GM12878 (cell line): ENCODE results near the gene AGBL4. TPM values are rescaled to one million over a fixed set of nuclear protein-coding genes. Genes with fewer than 3 reads are reported as not detected.

Experiments
- ATAC-seq: fragments of 200-7000 bp; cut with Tn5 transposase; 3 replicates; pipeline ENCODE4 v1.9.1; 2020; ENCODE audit warnings: mild to moderate bottlenecking, moderate library complexity
- BruUV-seq: library from RNA; stranded (reverse); fragments of 400-500 nt; replicated peaks from 2 replicates; lab custom pipeline; 2021; lab: Mats Ljungman, UMichigan
- CTCF ChIA-PET: fragments of 300-600 bp; sonication (Branson Sonifier 250); formaldehyde crosslinking; extraction: SDS; loops from one replicate; lab custom pipeline; 2021; ENCODE audit warnings: inconsistent platforms; lab: Yijun Ruan, JAX
- POLR2A ChIA-PET: fragments of 350-600 bp; formaldehyde crosslinking; extraction: SDS; loops from one replicate; lab custom pipeline; 2021; ENCODE audit warnings: inconsistent platforms; lab: Charles Lee
- RAD21 ChIA-PET: fragments of 300-600 bp; sonication (Branson Sonifier 250); formaldehyde crosslinking; loops from one replicate; lab custom pipeline; 2023; ENCODE audit warnings: antibody characterized with exemption; ENCODE audit not compliant: unreplicated experiment; lab: Charles Lee
- SMC1A ChIA-PET: fragments of 300-600 bp; sonication (Branson Sonifier 250); formaldehyde crosslinking; loops from one replicate; lab custom pipeline; 2023; ENCODE audit not compliant: unreplicated experiment, uncharacterized antibody; lab: Charles Lee
- DNase-seq: peaks from one replicate; pipeline ENCODE4 v3.0.0-alpha.2; 2011; ENCODE audit warnings: low read depth, low spot score
- FAIRE-seq: peaks from 3 replicates; lab custom pipeline; 2011; peaks lifted over from hg19 to GRCh38; lab: Jason Lieb, UNC
- H2AFZ ChIP-seq: 2 replicates; pipeline ENCODE4 v1.6.0; 2011; ENCODE audit warnings: low read depth, low read length, control low read depth; ENCODE audit not compliant: control insufficient read depth
- H3K27ac ChIP-seq: 2 replicates; pipeline ENCODE4 v1.5.1; 2011; ENCODE audit warnings: control low read depth; ENCODE audit not compliant: control insufficient read depth, insufficient read depth
- H3K27me3 ChIP-seq, 2 experiments: replicated peaks in 1 of 2; 2 replicates each; pipeline versions ENCODE4 v1.6.0 to v1.6.1; 2011; ENCODE audit warnings: low read length in 1 of 2; ENCODE audit not compliant: control insufficient read depth in 2 of 2, insufficient read depth in 2 of 2
- H3K36me3 ChIP-seq, 2 experiments: 2 replicates each; pipeline ENCODE4 v1.5.1; 2011; ENCODE audit warnings: low read length in 1 of 2; ENCODE audit not compliant: control insufficient read depth in 2 of 2, insufficient read depth in 2 of 2
- H3K4me1 ChIP-seq: 2 replicates; pipeline ENCODE4 v1.6.1; 2011; ENCODE audit warnings: mild to moderate bottlenecking, low read length, moderate library complexity, mixed read lengths; ENCODE audit not compliant: control insufficient read depth, insufficient read depth
- H3K4me2 ChIP-seq: 2 replicates; pipeline ENCODE4 v1.6.0; 2011; ENCODE audit warnings: control low read depth; ENCODE audit not compliant: control insufficient read depth, insufficient read depth
- H3K4me3 ChIP-seq: fragments of 200-600 bp; sonication (generic); 2 replicates; pipeline ENCODE4 v1.5.1; 2016
- H3K79me2 ChIP-seq: 2 replicates; pipeline ENCODE4 v1.6.0; 2011; ENCODE audit warnings: low read length; ENCODE audit not compliant: control insufficient read depth, insufficient read depth
- H3K9ac ChIP-seq: 2 replicates; pipeline ENCODE4 v1.8.0; 2011; ENCODE audit warnings: low read length, control low read depth, mixed read lengths; ENCODE audit not compliant: control insufficient read depth, insufficient read depth
- H3K9me3 ChIP-seq: replicated peaks from 3 replicates; pipeline ENCODE4 v1.5.1; 2011; ENCODE audit warnings: mild to moderate bottlenecking, low read length; ENCODE audit not compliant: control insufficient read depth, insufficient read depth
- H4K20me1 ChIP-seq: 2 replicates; pipeline ENCODE4 v1.6.0; 2011; ENCODE audit not compliant: control insufficient read depth, insufficient read depth
- NRF1 ChIP-seq: conservative IDR thresholded peaks from 2 replicates; pipeline ENCODE4 v1.6.1; 2011; ENCODE audit warnings: mild to moderate bottlenecking, low read depth, low read length, improper control_type of control experiment
- RFX5 ChIP-seq: IDR thresholded peaks from 2 replicates; pipeline ENCODE4 v1.6.1; 2011; ENCODE audit warnings: low read depth, low read length, improper control_type of control experiment
- WGBS: methylation state at CpG from one replicate; pipeline ENCODE4 v1.1.6; 2016; ENCODE audit warnings: low lambda C conversion rate; ENCODE audit not compliant: insufficient replicate concordance, insufficient coverage; ENCODE audit errors: missing lambda C conversion rate; 5-methylcytosine and 5-hydroxymethylcytosine counted together
- in situ Hi-C: fragments of 300-500 bp; cut with MboI; formaldehyde crosslinking; loops from 9 replicates; pipeline ENCODE4 v1.14.3; 2018; ENCODE audit warnings: mixed read lengths
- intact Hi-C: fragments of 100-400 bp; cut with micrococcal nuclease; formaldehyde crosslinking; loops from one replicate; pipeline ENCODE4 v1.14.2; 2022; ENCODE audit not compliant: unreplicated experiment
- polyA plus RNA-seq, 11 experiments: library from polyadenylated mRNA; depleted of rRNA in 4 of 11; unstranded in 6 of 11; stranded (reverse) in 5 of 11; fragments of >200 nt; fragmentation: Nextera tagmentation in 4 of 11; fragmentation: Illumina TruSeq in 1 of 11; extraction: Ambion mirVana in 4 of 11; extraction: Trizol in 1 of 11; gene quantifications; 1 replicate in 1 of 11; 2 replicates in 10 of 11; pipeline versions ENCODE4 v1.2.1 to v1.2.3, GENCODE V29; 2011 to 2016; ENCODE audit warnings: inconsistent platforms in 2 of 11, missing spikeins in 2 of 11, low read depth in 1 of 11
- total RNA-seq, 4 experiments: library from RNA; depleted of rRNA in 3 of 4; stranded (reverse); fragments of >200 nt in 3 of 4; fragmentation: Illumina TruSeq in 1 of 4; extraction: Trizol in 1 of 4; gene quantifications; 2 replicates each; pipeline versions ENCODE4 v1.2.1 to v1.2.3, GENCODE V29; 2013 to 2021
- TF ChIP-seq, protein P1 (sequence below): IDR thresholded peaks from 2 replicates; pipeline ENCODE4 v1.6.1; 2011; ENCODE audit warnings: borderline replicate concordance, low read depth, mild to moderate bottlenecking, moderate library complexity, mixed read lengths, low read length; ENCODE audit not compliant: insufficient read depth; ENCODE audit errors: extremely low read length

Gene AGBL4
- total and polyA plus RNA-seq, 10 of the 15 experiments (the other 5 are each of a cell fraction or from before 2014, with no cell fraction given), result 0.31 TPM; not detected in 9

DNA sequence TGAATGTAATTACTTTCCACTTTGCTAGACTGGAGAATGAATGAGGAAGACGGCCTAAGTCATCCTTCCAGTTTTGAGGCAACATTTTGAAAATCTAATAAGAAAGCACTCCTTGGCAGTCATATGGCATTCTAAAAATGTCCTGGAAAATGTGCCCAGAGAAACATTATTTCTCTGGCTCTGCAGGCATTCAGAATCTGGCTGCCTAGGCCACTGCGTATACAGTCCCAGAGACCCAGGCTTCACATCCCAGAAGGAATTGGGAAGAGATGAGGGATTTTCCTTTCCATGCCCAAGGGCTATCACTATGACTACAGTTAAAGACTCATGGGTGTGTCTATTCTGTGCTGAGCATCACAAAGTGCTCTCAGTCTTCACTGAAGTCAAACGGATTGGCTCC, 1339.9 kb downstream of the AGBL4 start (continued):
- TF ChIP-seq, protein P1, sequence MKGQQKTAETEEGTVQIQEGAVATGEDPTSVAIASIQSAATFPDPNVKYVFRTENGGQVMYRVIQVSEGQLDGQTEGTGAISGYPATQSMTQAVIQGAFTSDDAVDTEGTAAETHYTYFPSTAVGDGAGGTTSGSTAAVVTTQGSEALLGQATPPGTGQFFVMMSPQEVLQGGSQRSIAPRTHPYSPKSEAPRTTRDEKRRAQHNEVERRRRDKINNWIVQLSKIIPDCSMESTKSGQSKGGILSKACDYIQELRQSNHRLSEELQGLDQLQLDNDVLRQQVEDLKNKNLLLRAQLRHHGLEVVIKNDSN, result no peak
- no peak for TF ChIP-seq RFX5

- H3K27me3 ChIP-seq, result peaks cover 0 to 4% of the 10 kb centered on the region in 2 experiments; a peak in 1 of 4 replicates
- no peaks in the 10 kb centered on the region; the same call in 1 of the 2 replicates for H3K4me1 ChIP-seq
- H3K4me3 ChIP-seq, result no peak overlapping the region
- no peaks in the 10 kb centered on the region for H3K79me2 ChIP-seq
- WGBS, result 50% methylated on average over 4 of the region's 4 CpGs
- ATAC-seq, result no peak
- H3K27ac ChIP-seq, result no peak overlapping the region
- ChIA-PET CTCF (interaction anchor here (1.6 to 2.7 kb wide), 2 partner anchors 15 to 19 kb away, joined by 4 to 9 read pairs; no protein-coding TSS in a partner anchor), SMC1A (interaction anchor here (1.5 kb wide), 1 partner anchor 17 kb away, joined by 3 read pairs; no protein-coding TSS in a partner anchor), RAD21 (no interaction called here)
- no peaks in the 10 kb centered on the region for H3K36me3 ChIP-seq
- in situ Hi-C loops, result no loop called here
- H3K4me2 ChIP-seq, result no peak overlapping the region
- FAIRE-seq, result no peak
- intact Hi-C loops, result no loop called here
- H3K9ac ChIP-seq, result no peak overlapping the region
- no peak overlapping the region for H2AFZ ChIP-seq
- DNase-seq, result no peak
- H3K9me3 ChIP-seq, result no peaks in the 10 kb centered on the region
- TF ChIP-seq NRF1, result no peak
- TF ChIP-seq, all 136 proteins: peak for 0
- BruUV-seq, result no TSS peak
- no peaks in the 10 kb centered on the region; the same call in 1 of the 2 replicates for H4K20me1 ChIP-seq
- POLR2A ChIA-PET, result no interaction called here
Measured at GRCh38 chr1:48681476-48682305, 1342.1 kb downstream of the AGBL4 start.
